ENCODE data around the gene PTH2R. TPM values are rescaled to one million over a fixed set of nuclear protein-coding genes. Genes with fewer than 3 reads are reported as not detected.

PTH2R gene
- total and polyA plus RNA-seq, 2 donors (not counting 3 experiments of a cell fraction or from before 2014, with no cell fraction given): not detected

- H3K4me3 ChIP-seq (replicated peaks in 1 of 3; ENCODE audit: insufficient read depth in 1 of 3, low read depth in 1 of 3, low read length in 3 of 3): no peak overlapping the region
- CTCF ChIA-PET: interaction anchor here (0.7 to 1.2 kb wide), 6 partner anchors 18 to 1587 kb away, joined by 3 to 6 read pairs (median 4); no protein-coding TSS in a partner anchor
- H4K20me1 ChIP-seq (replicated peaks; ENCODE audit: control insufficient read depth, extremely low read depth, insufficient read depth, low read length): no peaks in the 10 kb centered on the region
- peak; percentile 28 for DNase-seq (ENCODE audit: low read depth, low spot score)
- H3K9me1 ChIP-seq (replicated peaks; ENCODE audit: control insufficient read depth, extremely low read depth, insufficient read depth, low read length): no peaks in the 10 kb centered on the region
- FAIRE-seq: peak; percentile 60
- no peak overlapping the region for H3K4me2 ChIP-seq (ENCODE audit: insufficient read depth, low read length)
- H2AFZ ChIP-seq (ENCODE audit: low read depth, low read length): no peak overlapping the region
- no peaks in the 10 kb centered on the region for H3K79me2 ChIP-seq (ENCODE audit: control insufficient read depth, insufficient read depth, low read length)
- no peaks in the 10 kb centered on the region for H3K36me3 ChIP-seq (ENCODE audit: control insufficient read depth in 2 of 2, extremely low read depth in 1 of 2, insufficient read depth in 2 of 2, low read length in 2 of 2)
- H3K9ac ChIP-seq (replicated peaks; ENCODE audit: extremely low read depth, insufficient read depth, low read length): no peak overlapping the region
- no peak for TF ChIP-seq EZH2 (IDR thresholded peaks at IDR 0.05; ENCODE audit: borderline replicate concordance, low read depth, low read length, severe bottlenecking)
- no peak for TF ChIP-seq POLR2A (IDR thresholded peaks at IDR 0.05; ENCODE audit: low read depth, low read length)
- peak; percentile 46 to 70 for TF ChIP-seq CTCF (IDR thresholded peaks at IDR 0.05; ENCODE audit: extremely low read depth in 1 of 2, insufficient read depth in 1 of 2, low read depth in 1 of 2, low read length in 2 of 2)
- dilution Hi-C loops (cut with MboI; ENCODE audit: extremely low pct_ligation_motif_present, low sequenced_read_pairs) (no loop called here), intact Hi-C loops (cut with micrococcal nuclease) (loop anchor here (10.0 kb wide), 1 partner anchor 199 kb away; no protein-coding TSS in a partner anchor)
- H3K27ac ChIP-seq (ENCODE audit: insufficient read depth, low read depth, low read length): no peak overlapping the region
- H3K4me1 ChIP-seq (ENCODE audit: control insufficient read depth, extremely low read depth, insufficient read depth, low read length): no peaks in the 10 kb centered on the region
- H3K9me3 ChIP-seq (replicated peaks; ENCODE audit: control insufficient read depth, insufficient read depth, low read length): no peaks in the 10 kb centered on the region
- POLR2A ChIA-PET: no interaction called here
- no TSS peak for BruUV-seq (replicated peaks)
- H3K27me3 ChIP-seq (ENCODE audit: control insufficient read depth in 2 of 2, insufficient read depth in 2 of 2, low read length in 2 of 2): no peaks in the 10 kb centered on the region
These were observed 33.0 kb upstream of the PTH2R start for GRCh38 chr2:208373460-208374089.

- H3K27ac ChIP-seq (ENCODE audit: insufficient read depth, low read depth, low read length): no peak overlapping the region
- no peaks in the 10 kb centered on the region for H3K79me2 ChIP-seq (ENCODE audit: control insufficient read depth, insufficient read depth, low read length)
- H3K4me1 ChIP-seq (ENCODE audit: control insufficient read depth, extremely low read depth, insufficient read depth, low read length): no peaks in the 10 kb centered on the region
- intact Hi-C loops (cut with micrococcal nuclease): loop anchor here (10.0 kb wide), 1 partner anchor 201 kb away; no protein-coding TSS in a partner anchor
- no peak for FAIRE-seq
- H3K4me3 ChIP-seq (replicated peaks in 1 of 3; ENCODE audit: insufficient read depth in 1 of 3, low read depth in 1 of 3, low read length in 3 of 3): no peak overlapping the region
- no peak overlapping the region for H2AFZ ChIP-seq (ENCODE audit: low read depth, low read length)
- no peak overlapping the region for H3K9ac ChIP-seq (replicated peaks; ENCODE audit: extremely low read depth, insufficient read depth, low read length)
- TF ChIP-seq EZH2 (IDR thresholded peaks at IDR 0.05; ENCODE audit: borderline replicate concordance, low read depth, low read length, severe bottlenecking) (no peak), FOS (IDR thresholded peaks at IDR 0.05; ENCODE audit: borderline replicate concordance, insufficient read depth, low read length) (no peak), MAX (IDR thresholded peaks at IDR 0.05; ENCODE audit: insufficient read depth, insufficient read length) (no peak), MYC (IDR thresholded peaks at IDR 0.05; ENCODE audit: low read depth, low read length) (no peak), GATA2 (IDR thresholded peaks at IDR 0.05; ENCODE audit: insufficient read depth, insufficient read length, low read depth, low read length) (no peak), CTCF (IDR thresholded peaks at IDR 0.05; ENCODE audit: extremely low read depth in 1 of 2, insufficient read depth in 1 of 2, low read depth in 1 of 2, low read length in 2 of 2) (no peak), JUN (IDR thresholded peaks at IDR 0.05; ENCODE audit: borderline replicate concordance, insufficient read depth, insufficient read length, low read depth) (no peak), POLR2A (IDR thresholded peaks at IDR 0.05; ENCODE audit: low read depth, low read length) (no peak), POLR2AphosphoS5 (IDR thresholded peaks at IDR 0.05; ENCODE audit: insufficient read depth, low read depth, low read length) (no peak)
- no peak for DNase-seq (ENCODE audit: low read depth, low spot score)
- H3K4me2 ChIP-seq (ENCODE audit: insufficient read depth, low read length): no peak overlapping the region
- H3K36me3 ChIP-seq (ENCODE audit: control insufficient read depth in 2 of 2, extremely low read depth in 1 of 2, insufficient read depth in 2 of 2, low read length in 2 of 2): no peaks in the 10 kb centered on the region
- no peaks in the 10 kb centered on the region for H3K9me3 ChIP-seq (replicated peaks; ENCODE audit: control insufficient read depth, insufficient read depth, low read length)
- CTCF ChIA-PET: interaction anchor here (1.0 to 1.3 kb wide), 2 partner anchors 946 to 956 kb away, joined by 3 to 5 read pairs; no protein-coding TSS in a partner anchor
- POLR2A ChIA-PET: no interaction called here
- BruUV-seq (replicated peaks): no TSS peak
- no peaks in the 10 kb centered on the region for H3K9me1 ChIP-seq (replicated peaks; ENCODE audit: control insufficient read depth, extremely low read depth, insufficient read depth, low read length)
- H4K20me1 ChIP-seq (replicated peaks; ENCODE audit: control insufficient read depth, extremely low read depth, insufficient read depth, low read length): no peaks in the 10 kb centered on the region
- H3K27me3 ChIP-seq (ENCODE audit: control insufficient read depth in 2 of 2, insufficient read depth in 2 of 2, low read length in 2 of 2): no peaks in the 10 kb centered on the region
- dilution Hi-C loops (cut with MboI; ENCODE audit: extremely low pct_ligation_motif_present, low sequenced_read_pairs): no loop called here
These were observed 31.0 kb upstream of the PTH2R start for GRCh38 chr2:208375491-208376068.
